H1 (cell line): ENCODE results near the gene SLC2A8. TPM values are rescaled to one million over a fixed set of nuclear protein-coding genes. Genes with fewer than 3 reads are reported as not detected.
A peak's percentile ranks its signal among the peaks of the same experiment; 100 is the strongest.

ENCODE experiments used
- CTCF ChIA-PET: fragments of 300-600 bp; sonication (Branson Sonifier 250); formaldehyde crosslinking; loops from one replicate; lab custom pipeline; 2021; ENCODE audit not compliant: partially characterized antibody; lab: Charles Lee
- POLR2A ChIA-PET: fragments of 300-600 bp; sonication (Branson Sonifier 250); formaldehyde crosslinking; loops from one replicate; lab custom pipeline; 2021; ENCODE audit warnings: inconsistent platforms; ENCODE audit not compliant: partially characterized antibody; lab: Charles Lee
- DNase-seq, 2 experiments: peaks; one replicate each; pipeline versions ENCODE4 v3.0.0 to v3.0.0-alpha.2; 2010 to 2022; ENCODE audit warnings: low spot score in 2 of 2, low read depth in 1 of 2, mixed read lengths in 1 of 2
- FAIRE-seq: peaks from 2 replicates; lab custom pipeline; 2011; peaks lifted over from hg19 to GRCh38; lab: Jason Lieb, UNC
- H2AFZ ChIP-seq: 2 replicates; pipeline ENCODE4 v1.8.1; 2012; ENCODE audit warnings: low read length, inconsistent platforms
- H2AK5ac ChIP-seq: 2 replicates; pipeline ENCODE4 v1.6.1; 2013; ENCODE audit warnings: low read depth, low read length
- H2BK120ac ChIP-seq: replicated peaks from 2 replicates; pipeline ENCODE3; 2013; ENCODE audit warnings: low read depth, low read length, inconsistent platforms
- H2BK12ac ChIP-seq: 2 replicates; pipeline ENCODE4 v1.6.1; 2013; ENCODE audit warnings: low read depth, low read length
- H2BK15ac ChIP-seq: 2 replicates; pipeline ENCODE4 v1.6.1; 2013; ENCODE audit warnings: low read length
- H2BK20ac ChIP-seq: 2 replicates; pipeline ENCODE4 v1.6.1; 2013; ENCODE audit warnings: low read length
- H2BK5ac ChIP-seq: 2 replicates; pipeline ENCODE4 v1.6.1; 2013; ENCODE audit warnings: low read depth, low read length
- H3K14ac ChIP-seq: 2 replicates; pipeline ENCODE4 v1.6.1; 2013; ENCODE audit warnings: inconsistent platforms; ENCODE audit not compliant: insufficient read length
- H3K18ac ChIP-seq: 2 replicates; pipeline ENCODE4 v1.6.1; 2013; ENCODE audit warnings: low read length; ENCODE audit errors: extremely low read depth
- H3K23ac ChIP-seq: 2 replicates; pipeline ENCODE4 v1.6.1; 2013; ENCODE audit warnings: inconsistent platforms; ENCODE audit not compliant: insufficient read length
- H3K23me2 ChIP-seq: 2 replicates; pipeline ENCODE4 v1.6.1; 2013; ENCODE audit warnings: low read depth, low read length
- H3K27ac ChIP-seq: 2 replicates; pipeline ENCODE4 v1.6.1; 2011; ENCODE audit warnings: low read depth, low read length, inconsistent platforms
- H3K27me3 ChIP-seq, 4 experiments: replicated peaks in 1 of 4; 1 replicate in 1 of 4; 2 replicates in 3 of 4; pipeline versions ENCODE4 v1.6.1 to v1.8.1; 2011 to 2013; ENCODE audit warnings: low read length in 3 of 4, mild to moderate bottlenecking in 3 of 4, inconsistent platforms in 2 of 4, mixed read lengths in 2 of 4, moderate library complexity in 1 of 4; ENCODE audit not compliant: control insufficient read depth in 3 of 4, insufficient read depth in 3 of 4; ENCODE audit errors: extremely low read depth in 1 of 4
- H3K36me3 ChIP-seq, 4 experiments: 2 replicates each; pipeline versions ENCODE4 v1.6.1 to v1.8.1; 2011 to 2013; ENCODE audit warnings: mild to moderate bottlenecking in 4 of 4, low read length in 3 of 4, moderate library complexity in 2 of 4, control low read depth in 1 of 4, inconsistent platforms in 1 of 4; ENCODE audit not compliant: insufficient read depth in 4 of 4, control insufficient read depth in 2 of 4
- H3K4ac ChIP-seq: replicated peaks from 2 replicates; pipeline ENCODE3; 2013; ENCODE audit warnings: low read length, low read depth, mixed read lengths, inconsistent platforms; ENCODE audit not compliant: insufficient read length
- H3K4me1 ChIP-seq, 4 experiments: replicated peaks in 1 of 4; 1 replicate in 1 of 4; 2 replicates in 3 of 4; pipeline versions ENCODE4 v1.6.1 to v1.8.1; 2011 to 2013; ENCODE audit warnings: low read length in 3 of 4, inconsistent platforms in 2 of 4, mixed read lengths in 1 of 4; ENCODE audit not compliant: insufficient read depth in 4 of 4, control insufficient read depth in 3 of 4
- H3K4me2 ChIP-seq, 2 experiments: 2 replicates each; pipeline versions ENCODE4 v1.6.1 to v1.8.1; 2011 to 2013; ENCODE audit warnings: low read depth in 2 of 2, low read length in 2 of 2, control low read depth in 1 of 2, inconsistent platforms in 1 of 2, mild to moderate bottlenecking in 1 of 2; ENCODE audit not compliant: insufficient read depth in 1 of 2
- H3K4me3 ChIP-seq, 4 experiments: fragments of 200-600, 300-600 bp in 1 of 4; sonication (generic), shearing (Covaris generic), sonication (Bioruptor Twin) in 1 of 4; 2 replicates each; pipeline versions ENCODE4 v1.5.1 to v1.8.1; 2011 to 2016; ENCODE audit warnings: low read length in 4 of 4, low read depth in 3 of 4, control low read depth in 2 of 4, inconsistent platforms in 2 of 4, mild to moderate bottlenecking in 2 of 4, mixed read lengths in 1 of 4, moderate library complexity in 1 of 4; ENCODE audit not compliant: insufficient read depth in 2 of 4; ENCODE audit errors: extremely low read depth in 1 of 4
- H3K56ac ChIP-seq: replicated peaks from 2 replicates; pipeline ENCODE3; 2013; ENCODE audit warnings: low read depth, mild to moderate bottlenecking, mixed read lengths, low read length, inconsistent platforms; ENCODE audit not compliant: insufficient read length
- H3K79me1 ChIP-seq: 2 replicates; pipeline ENCODE4 v1.6.1; 2013; ENCODE audit warnings: low read depth, low read length, control low read depth
- H3K79me2 ChIP-seq, 2 experiments: 2 replicates each; pipeline versions ENCODE4 v1.6.1 to v1.8.1; 2012 to 2013; ENCODE audit warnings: low read length in 2 of 2, mild to moderate bottlenecking in 2 of 2, inconsistent platforms in 1 of 2; ENCODE audit not compliant: insufficient read depth in 2 of 2, control insufficient read depth in 1 of 2
- H3K9ac ChIP-seq, 4 experiments: replicated peaks in 1 of 4; 1 replicate in 1 of 4; 2 replicates in 3 of 4; pipeline versions ENCODE4 v1.6.1 to v1.8.1; 2011 to 2013; ENCODE audit warnings: low read depth in 3 of 4, low read length in 3 of 4, control low read depth in 2 of 4, mild to moderate bottlenecking in 2 of 4, moderate library complexity in 2 of 4, inconsistent platforms in 1 of 4; ENCODE audit errors: extremely low read depth in 1 of 4
- H3K9me3 ChIP-seq, 2 experiments: 2 replicates each; pipeline versions ENCODE4 v1.6.1 to v1.8.1; 2012 to 2013; ENCODE audit warnings: mild to moderate bottlenecking in 2 of 2, moderate library complexity in 2 of 2, control low read depth in 1 of 2, inconsistent platforms in 1 of 2, low read depth in 1 of 2, low read length in 1 of 2, mixed read lengths in 1 of 2; ENCODE audit not compliant: insufficient read depth in 2 of 2
- H4K20me1 ChIP-seq, 2 experiments: replicated peaks in 1 of 2; 2 replicates each; pipeline versions ENCODE3 to v1.8.1; 2011 to 2013; ENCODE audit warnings: inconsistent platforms in 2 of 2, low read length in 2 of 2, mild to moderate bottlenecking in 1 of 2; ENCODE audit not compliant: insufficient read depth in 2 of 2, control insufficient read depth in 1 of 2
- H4K5ac ChIP-seq: 2 replicates; pipeline ENCODE4 v1.6.1; 2013; ENCODE audit warnings: low read length, low read depth, mixed read lengths, inconsistent platforms; ENCODE audit not compliant: insufficient read length
- H4K8ac ChIP-seq: 2 replicates; pipeline ENCODE4 v1.8.0; 2013; ENCODE audit warnings: mild to moderate bottlenecking, moderate library complexity, low read length, inconsistent platforms; ENCODE audit not compliant: insufficient read depth; ENCODE audit errors: extremely low read depth
- H4K91ac ChIP-seq: replicated peaks from 2 replicates; pipeline ENCODE3; 2013; ENCODE audit warnings: low read length, mixed read lengths, inconsistent platforms; ENCODE audit not compliant: insufficient read length
- RAD21 ChIP-seq, 2 experiments: IDR thresholded peaks in 1 of 2; conservative IDR thresholded peaks in 1 of 2; 2 replicates each; pipeline ENCODE4 v1.6.1; 2011; ENCODE audit warnings: low read depth in 2 of 2, low read length in 2 of 2, improper control_type of control experiment in 1 of 2, inconsistent platforms in 1 of 2, mild to moderate bottlenecking in 1 of 2, moderate library complexity in 1 of 2
- RFX5 ChIP-seq: IDR thresholded peaks from 2 replicates; pipeline ENCODE4 v1.6.1; 2011; ENCODE audit warnings: low read depth, low read length, improper control_type of control experiment, borderline replicate concordance
- RXRA ChIP-seq: IDR thresholded peaks from 2 replicates; pipeline ENCODE4 v1.6.1; 2011; ENCODE audit warnings: low read depth, mild to moderate bottlenecking, low read length, moderate library complexity; ENCODE audit not compliant: insufficient read depth
- SUZ12 ChIP-seq: fragments of 200-600 bp; sonication (generic); IDR thresholded peaks from 2 replicates; pipeline ENCODE4 v1.6.1; 2012; ENCODE audit warnings: mild to moderate bottlenecking, inconsistent platforms, low read length, moderate library complexity, mixed read lengths
- TCF12 ChIP-seq: IDR thresholded peaks from 2 replicates; pipeline ENCODE4 v1.6.1; 2011; ENCODE audit warnings: low read depth, mild to moderate bottlenecking, low read length
- TEAD4 ChIP-seq: IDR thresholded peaks from 2 replicates; pipeline ENCODE4 v1.6.1; 2012; ENCODE audit warnings: low read depth, low read length, inconsistent platforms, mixed read lengths
- WGBS, 2 experiments: shearing (Covaris generic) in 1 of 2; methylation state at CpG; one replicate each; pipeline versions ENCODE4 v1.1.6 to v1.1.7; 2013 to 2015; ENCODE audit warnings: low lambda C conversion rate in 2 of 2, mixed read lengths in 2 of 2, inconsistent platforms in 1 of 2, low coverage in 1 of 2, missing lambda C conversion rate in 1 of 2; ENCODE audit not compliant: insufficient replicate concordance in 2 of 2, insufficient coverage in 1 of 2, insufficient read length in 1 of 2; ENCODE audit errors: extremely low coverage in 1 of 2, missing lambda C conversion rate in 1 of 2; 5-methylcytosine and 5-hydroxymethylcytosine counted together
- polyA plus RNA-seq, 7 experiments: library from polyadenylated mRNA; depleted of rRNA in 3 of 7; stranded (reverse) in 5 of 7; unstranded in 2 of 7; fragments of >200 nt in 5 of 7; fragments of 200-250 nt in 2 of 7; gene quantifications; 1 replicate in 5 of 7; 2 replicates in 1 of 7; 4 replicates in 1 of 7; pipeline versions ENCODE4 v1.2.1 to v1.2.3, GENCODE V29; 2011 to 2013; ENCODE audit warnings: missing spikeins in 2 of 7, mixed read lengths in 2 of 7
- total RNA-seq: library from RNA; stranded (reverse); fragmentation: NEBNext Ultra II Directional; extraction: Animal tissue kit (Norgen Biotek cat#: 25700); gene quantifications from 2 replicates; pipeline ENCODE4 v1.2.1, GENCODE V29; 2021
- TF ChIP-seq, protein P1 (sequence below): IDR thresholded peaks from 2 replicates; pipeline ENCODE4 v1.6.1; 2011; ENCODE audit warnings: low read depth, mild to moderate bottlenecking, low read length; ENCODE audit not compliant: insufficient read depth
- TF ChIP-seq, protein P2 (sequence below): IDR thresholded peaks from 2 replicates; pipeline ENCODE4 v1.6.1; 2011; ENCODE audit warnings: low read length, improper control_type of control experiment

The SLC2A8 gene
- total and polyA plus RNA-seq, 2 of the 8 experiments (the other 6 are each of a cell fraction or from before 2014, with no cell fraction given), result 24.6 to 36.4 TPM

- no peak overlapping the region for H2BK20ac ChIP-seq
- H3K4me2 ChIP-seq, result peak overlapping the region; percentile 81 to 87
- CTCF ChIA-PET, result interaction anchor here (1.0 kb wide), 1 partner anchor 31 kb away, joined by 4 read pairs; no protein-coding TSS in a partner anchor
- TF ChIP-seq RAD21 (IDR thresholded peaks at IDR 0.05 in 1 of 2, conservative IDR thresholded peaks at IDR 0.05 in 1 of 2; ENCODE audit: low read depth in 2 of 2, low read length in 2 of 2) (no peak), RXRA (no peak), TCF12 (no peak), TEAD4 (no peak), RFX5 (no peak), SUZ12 (no peak)
- TF ChIP-seq, protein P1, sequence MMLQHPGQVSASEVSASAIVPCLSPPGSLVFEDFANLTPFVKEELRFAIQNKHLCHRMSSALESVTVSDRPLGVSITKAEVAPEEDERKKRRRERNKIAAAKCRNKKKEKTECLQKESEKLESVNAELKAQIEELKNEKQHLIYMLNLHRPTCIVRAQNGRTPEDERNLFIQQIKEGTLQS, result no peak
- TF ChIP-seq, protein P2, sequence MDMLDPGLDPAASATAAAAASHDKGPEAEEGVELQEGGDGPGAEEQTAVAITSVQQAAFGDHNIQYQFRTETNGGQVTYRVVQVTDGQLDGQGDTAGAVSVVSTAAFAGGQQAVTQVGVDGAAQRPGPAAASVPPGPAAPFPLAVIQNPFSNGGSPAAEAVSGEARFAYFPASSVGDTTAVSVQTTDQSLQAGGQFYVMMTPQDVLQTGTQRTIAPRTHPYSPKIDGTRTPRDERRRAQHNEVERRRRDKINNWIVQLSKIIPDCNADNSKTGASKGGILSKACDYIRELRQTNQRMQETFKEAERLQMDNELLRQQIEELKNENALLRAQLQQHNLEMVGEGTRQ, result no peak
These were observed 1.3 kb upstream of the SLC2A8 start for GRCh38 chr9:127395497-127396252.

More at GRCh38 chr9:127395497-127396252, 1.3 kb upstream of the SLC2A8 start:
- no peak overlapping the region for H3K14ac ChIP-seq
- no peak overlapping the region for H4K5ac ChIP-seq
- peaks cover 0 to 6% (median 0%) of the 10 kb centered on the region in 4 experiments; a peak in 3 of 7 replicates for H3K27me3 ChIP-seq
- H3K56ac ChIP-seq, result no peak overlapping the region
- POLR2A ChIA-PET, result interaction anchor here (2.2 kb wide), 1 partner anchor 171 kb away, joined by 10 read pairs; no protein-coding TSS in a partner anchor
- no peak overlapping the region for H4K91ac ChIP-seq
- DNase-seq, result no peak
- H2AFZ ChIP-seq, result peak overlapping the region; percentile 65; the same call in 1 of the 2 replicates
- no peak overlapping the region for H2BK120ac ChIP-seq
- H3K18ac ChIP-seq, result no peak overlapping the region
- peak overlapping the region; percentile 38 to 71 (median 67); a peak in 7 of 8 replicates for H3K4me3 ChIP-seq
- peaks cover 0 to 2% (median 0%) of the 10 kb centered on the region in 4 experiments; a peak in 1 of 8 replicates for H3K36me3 ChIP-seq
- peaks cover 14% of the 10 kb centered on the region for H3K23me2 ChIP-seq
- H3K9me3 ChIP-seq, result no peaks in the 10 kb centered on the region
- no peak overlapping the region for H3K27ac ChIP-seq
- H4K8ac ChIP-seq, result peak overlapping the region; percentile 58; the same call in 1 of the 2 replicates
- peaks cover 0 to 13% of the 10 kb centered on the region in 2 experiments; a peak in 1 of 4 replicates for H3K79me2 ChIP-seq
- WGBS, 2 experiments, result 80% methylated on average over 7 of the region's 7 CpGs; no CpG with 5 or more reads in 1 of the 2 experiments
- peak overlapping the region in 2 of 4 experiments; percentile 15 to 55; a peak in 6 of 7 replicates for H3K9ac ChIP-seq
- peaks cover 3% of the 10 kb centered on the region for H3K79me1 ChIP-seq
- no peak overlapping the region for H3K4ac ChIP-seq
- H2AK5ac ChIP-seq, result no peak overlapping the region; the same call in none of the 2 replicates
- no peak overlapping the region for H2BK15ac ChIP-seq
- H2BK12ac ChIP-seq, result peak overlapping the region; percentile 78; the same call in 1 of the 2 replicates
- no peak for FAIRE-seq
- H2BK5ac ChIP-seq, result no peak overlapping the region
- H4K20me1 ChIP-seq, result peaks cover 10% of the 10 kb centered on the region in 2 experiments
- no peak overlapping the region for H3K23ac ChIP-seq
- H3K4me1 ChIP-seq, result peaks cover 0 to 15% (median 6%) of the 10 kb centered on the region in 4 experiments; a peak in 6 of 7 replicates
